ENCODE data around the gene LRRFIP2. TPM values are rescaled to one million over a fixed set of nuclear protein-coding genes. Genes with fewer than 3 reads are reported as not detected.

The LRRFIP2 gene
- total RNA-seq, 6 donors from 2014 or later: 45.9 to 106 (median 78.8) TPM

- 74 to 77% methylated on average over 9 of the region's 9 CpGs for WGBS, 2 donors
- no peak overlapping the region for H3K4me3 ChIP-seq
- H3K36me3 ChIP-seq: peaks cover 0 to 19% (median 2%) of the 10 kb centered on the region in 4 donors
- ATAC-seq (ENCODE audit: low FRiP score in 2 of 2): no peak
- H3K9me3 ChIP-seq: no peaks in the 10 kb centered on the region
- DNase-seq: no peak
- peak overlapping the region in 2 of 4 donors; percentile 1 to 6 for H3K27ac ChIP-seq
- no peak for TF ChIP-seq EP300 (IDR thresholded peaks at IDR 0.05)
- no peak for TF ChIP-seq CTCF (IDR thresholded peaks at IDR 0.05)
- no peak for TF ChIP-seq POLR2A (IDR thresholded peaks at IDR 0.05)
- no peak for TF ChIP-seq POLR2AphosphoS5 (IDR thresholded peaks at IDR 0.05)
- H3K4me1 ChIP-seq: peaks cover 24 to 49% (median 35%) of the 10 kb centered on the region in 4 donors
- no peaks in the 10 kb centered on the region for H3K27me3 ChIP-seq
Measured at GRCh38 chr3:37170513-37170912, 3.9 kb downstream of the LRRFIP2 start.

- DNase-seq: no peak
Measured at GRCh38 chr3:37170060-37170459, 4.3 kb downstream of the LRRFIP2 start.

GRCh38 chr3:37168896-37169295 lies 5.5 kb downstream of the LRRFIP2 start:
- H3K36me3 ChIP-seq: peaks cover 0 to 19% (median 2%) of the 10 kb centered on the region in 4 donors
- no peak overlapping the region for H3K27ac ChIP-seq
- TF ChIP-seq POLR2A (IDR thresholded peaks at IDR 0.05): no peak
- no peak for TF ChIP-seq POLR2AphosphoS5 (IDR thresholded peaks at IDR 0.05)
- no peak for TF ChIP-seq EP300 (IDR thresholded peaks at IDR 0.05)
- TF ChIP-seq CTCF (IDR thresholded peaks at IDR 0.05): no peak
- no peak for DNase-seq
- peaks cover 19 to 38% (median 24%) of the 10 kb centered on the region in 4 donors for H3K4me1 ChIP-seq
- 88 to 92% methylated on average over 1 of the region's 1 CpG for WGBS, 2 donors
- no peaks in the 10 kb centered on the region for H3K9me3 ChIP-seq
- no peaks in the 10 kb centered on the region for H3K27me3 ChIP-seq
- H3K4me3 ChIP-seq: no peak overlapping the region
- ATAC-seq (ENCODE audit: low FRiP score in 2 of 2): no peak

More at GRCh38 chr3:37170060-37170459, 4.3 kb downstream of the LRRFIP2 start:
- peak overlapping the region in 1 of 4 donors; percentile 1 for H3K27ac ChIP-seq
- ATAC-seq (ENCODE audit: low FRiP score in 2 of 2): no peak
- H3K36me3 ChIP-seq: peaks cover 0 to 19% (median 2%) of the 10 kb centered on the region in 4 donors
- H3K27me3 ChIP-seq: no peaks in the 10 kb centered on the region
- peaks cover 24 to 49% (median 34%) of the 10 kb centered on the region in 4 donors for H3K4me1 ChIP-seq
- H3K9me3 ChIP-seq: no peaks in the 10 kb centered on the region
- TF ChIP-seq CTCF (IDR thresholded peaks at IDR 0.05): no peak
- TF ChIP-seq POLR2A (IDR thresholded peaks at IDR 0.05): no peak
- no peak for TF ChIP-seq POLR2AphosphoS5 (IDR thresholded peaks at IDR 0.05)
- TF ChIP-seq EP300 (IDR thresholded peaks at IDR 0.05): no peak
- 62 to 73% methylated on average over 1 of the region's 1 CpG for WGBS, 2 donors
- H3K4me3 ChIP-seq: no peak overlapping the region

GRCh38 chr3:37163262-37164015 lies 10.9 kb downstream of the LRRFIP2 start:
- DNase-seq (no peak), ATAC-seq (ENCODE audit: low FRiP score in 2 of 2) (no peak)
- no peaks in the 10 kb centered on the region for H3K27me3 ChIP-seq
- H3K4me1 ChIP-seq: peaks cover 0 to 6% (median 2%) of the 10 kb centered on the region in 4 donors
- no peaks in the 10 kb centered on the region for H3K9me3 ChIP-seq
- no peak overlapping the region for H3K27ac ChIP-seq
- no peak overlapping the region for H3K4me3 ChIP-seq
- WGBS, 2 donors: 45 to 78% methylated on average over 3 of the region's 3 CpGs
- TF ChIP-seq POLR2A (IDR thresholded peaks at IDR 0.05) (no peak), EP300 (IDR thresholded peaks at IDR 0.05) (no peak), CTCF (IDR thresholded peaks at IDR 0.05) (no peak), POLR2AphosphoS5 (IDR thresholded peaks at IDR 0.05) (no peak)
- peaks cover 0 to 8% (median 2%) of the 10 kb centered on the region in 4 donors for H3K36me3 ChIP-seq

Data from upper lobe of left lung (tissue), 6 donors.